H1 (cell line): ENCODE data around the gene GAB3. TPM values are rescaled to one million over a fixed set of nuclear protein-coding genes. Genes with fewer than 3 reads are reported as not detected.

Experiments
- BRCA1 ChIP-seq: IDR thresholded peaks from 2 replicates; pipeline ENCODE4 v1.6.1; 2012; ENCODE audit warnings: low read depth, low read length, improper control_type of control experiment
- CEBPB ChIP-seq: IDR thresholded peaks from 2 replicates; pipeline ENCODE4 v1.6.1; 2012; ENCODE audit warnings: low read depth, low read length
- CREB1 ChIP-seq: IDR thresholded peaks from 2 replicates; pipeline ENCODE4 v1.6.1; 2012; ENCODE audit warnings: inconsistent platforms
- EP300 ChIP-seq, 2 experiments: IDR thresholded peaks; 1 replicate in 1 of 2; 2 replicates in 1 of 2; pipeline ENCODE4 v1.6.1; 2011 to 2012; ENCODE audit warnings: low read depth in 2 of 2, low read length in 2 of 2, mild to moderate bottlenecking in 2 of 2, borderline replicate concordance in 1 of 2, inconsistent platforms in 1 of 2, moderate library complexity in 1 of 2
- RXRA ChIP-seq: IDR thresholded peaks from 2 replicates; pipeline ENCODE4 v1.6.1; 2011; ENCODE audit warnings: low read depth, mild to moderate bottlenecking, low read length, moderate library complexity; ENCODE audit not compliant: insufficient read depth
- SP1 ChIP-seq: IDR thresholded peaks from 2 replicates; pipeline ENCODE4 v1.6.1; 2011; ENCODE audit warnings: low read depth, low read length
- polyA plus RNA-seq, 7 experiments: library from polyadenylated mRNA; depleted of rRNA in 3 of 7; stranded (reverse) in 5 of 7; unstranded in 2 of 7; fragments of >200 nt in 5 of 7; fragments of 200-250 nt in 2 of 7; gene quantifications; 1 replicate in 5 of 7; 2 replicates in 1 of 7; 4 replicates in 1 of 7; pipeline versions ENCODE4 v1.2.1 to v1.2.3, GENCODE V29; 2011 to 2013; ENCODE audit warnings: missing spikeins in 2 of 7, mixed read lengths in 2 of 7
- total RNA-seq: library from RNA; stranded (reverse); fragmentation: NEBNext Ultra II Directional; extraction: Animal tissue kit (Norgen Biotek cat#: 25700); gene quantifications from 2 replicates; pipeline ENCODE4 v1.2.1, GENCODE V29; 2021
- TF ChIP-seq, protein P1 (sequence below): IDR thresholded peaks from 2 replicates; pipeline ENCODE4 v1.6.1; 2012; ENCODE audit warnings: inconsistent platforms

The GAB3 gene
- total and polyA plus RNA-seq, 2 of the 8 experiments (the other 6 are each of a cell fraction or from before 2014, with no cell fraction given): 0.48 to 1.2 TPM

DNA sequence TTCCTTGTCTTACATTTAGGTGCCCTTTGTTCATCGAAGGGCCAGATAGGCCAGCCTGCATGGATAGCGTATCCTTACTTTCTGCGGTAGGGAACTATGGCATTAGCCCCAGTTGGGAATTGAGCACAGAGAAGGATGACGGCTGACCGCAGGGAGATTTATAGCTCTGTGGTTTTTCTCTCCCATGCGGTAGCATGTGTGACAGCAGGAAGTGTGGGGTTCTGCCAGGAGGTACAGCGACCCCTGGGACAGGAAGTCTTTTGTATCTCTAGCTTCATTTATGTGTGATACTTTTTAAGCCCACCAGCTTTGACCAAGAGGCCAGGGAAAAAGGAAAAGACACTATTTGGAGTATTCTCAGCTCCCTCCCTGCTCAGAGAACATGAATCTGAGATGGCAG, 33.1 kb downstream of the GAB3 start (continued):
- TF ChIP-seq CREB1 (no peak), CEBPB (no peak), BRCA1 (no peak), RXRA (no peak), EP300 (IDR thresholded peaks at IDR 0.05; ENCODE audit: borderline replicate concordance in 1 of 2, low read depth in 2 of 2, low read length in 2 of 2) (no peak), SP1 (no peak)
- TF ChIP-seq, protein P1, sequence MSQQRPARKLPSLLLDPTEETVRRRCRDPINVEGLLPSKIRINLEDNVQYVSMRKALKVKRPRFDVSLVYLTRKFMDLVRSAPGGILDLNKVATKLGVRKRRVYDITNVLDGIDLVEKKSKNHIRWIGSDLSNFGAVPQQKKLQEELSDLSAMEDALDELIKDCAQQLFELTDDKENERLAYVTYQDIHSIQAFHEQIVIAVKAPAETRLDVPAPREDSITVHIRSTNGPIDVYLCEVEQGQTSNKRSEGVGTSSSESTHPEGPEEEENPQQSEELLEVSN: no peak
